Skeletal muscle tissue (tissue), 4 donors: ENCODE data around the gene KCNT1. TPM values are rescaled to one million over a fixed set of nuclear protein-coding genes. Genes with fewer than 3 reads are reported as not detected.

ENCODE experiments used
- H3K27ac ChIP-seq: one replicate; pipeline ENCODE4 v1.7.0; 2013; ENCODE audit warnings: mild to moderate bottlenecking, low read depth, low read length, inconsistent platforms
- H3K27me3 ChIP-seq, 3 donors: one replicate each; pipeline ENCODE4 v1.7.0; 2013; ENCODE audit warnings: low read length in 3 of 3; ENCODE audit not compliant: control insufficient read depth in 3 of 3, insufficient read depth in 3 of 3
- H3K36me3 ChIP-seq, 3 donors: one replicate each; pipeline ENCODE4 v1.7.0; 2013; ENCODE audit warnings: low read length in 3 of 3; ENCODE audit not compliant: control insufficient read depth in 3 of 3, insufficient read depth in 3 of 3
- H3K4me1 ChIP-seq, 3 donors: one replicate each; pipeline ENCODE4 v1.7.0; 2013; ENCODE audit warnings: low read length in 3 of 3, mild to moderate bottlenecking in 3 of 3; ENCODE audit not compliant: control insufficient read depth in 3 of 3, insufficient read depth in 3 of 3
- H3K4me3 ChIP-seq, 3 donors: one replicate each; pipeline ENCODE4 v1.7.0; 2013; ENCODE audit warnings: low read length in 3 of 3
- H3K9ac ChIP-seq, 3 donors: one replicate each; pipeline ENCODE4 v1.7.0; 2013; ENCODE audit warnings: low read length in 3 of 3, mild to moderate bottlenecking in 3 of 3, moderate library complexity in 2 of 3, low read depth in 1 of 3
- H3K9me3 ChIP-seq, 3 donors: one replicate each; pipeline ENCODE4 v1.7.0; 2013; ENCODE audit warnings: low read length in 3 of 3; ENCODE audit not compliant: control insufficient read depth in 3 of 3
- total RNA-seq: library from RNA; depleted of rRNA; stranded (reverse); fragments of >200 nt; gene quantifications from one replicate; pipeline ENCODE4 v1.2.3, GENCODE V29; 2014
- donor health status: Osteomylitis.

KCNT1 gene
- total RNA-seq, 1 donor from 2014 or later, result 1.6 TPM

- H3K9ac ChIP-seq, result no peak overlapping the region
- H3K4me1 ChIP-seq, result no peaks in the 10 kb centered on the region
- H3K36me3 ChIP-seq, result peaks cover 5 to 13% (median 7%) of the 10 kb centered on the region in 3 donors
- no peak overlapping the region for H3K27ac ChIP-seq
- no peaks in the 10 kb centered on the region for H3K9me3 ChIP-seq
- H3K4me3 ChIP-seq, result no peak overlapping the region
- H3K27me3 ChIP-seq, result no peaks in the 10 kb centered on the region
These were observed 126.7 kb downstream of the KCNT1 start for GRCh38 chr9:135828656-135829055.

- H3K27me3 ChIP-seq, result no peaks in the 10 kb centered on the region
- no peaks in the 10 kb centered on the region for H3K9me3 ChIP-seq
- H3K4me1 ChIP-seq, result no peaks in the 10 kb centered on the region
- H3K9ac ChIP-seq, result no peak overlapping the region
- H3K27ac ChIP-seq, result no peak overlapping the region
- H3K36me3 ChIP-seq, result peaks cover 0 to 7% (median 6%) of the 10 kb centered on the region in 3 donors
- H3K4me3 ChIP-seq, result no peak overlapping the region
These were observed 128.5 kb downstream of the KCNT1 start for GRCh38 chr9:135830496-135830895.

- no peak overlapping the region for H3K9ac ChIP-seq
- no peaks in the 10 kb centered on the region for H3K9me3 ChIP-seq
- H3K27me3 ChIP-seq, result no peaks in the 10 kb centered on the region
- H3K36me3 ChIP-seq, result no peaks in the 10 kb centered on the region
- H3K27ac ChIP-seq, result no peak overlapping the region
- no peaks in the 10 kb centered on the region for H3K4me1 ChIP-seq
- H3K4me3 ChIP-seq, result no peak overlapping the region
These were observed 131.9 kb downstream of the KCNT1 start for GRCh38 chr9:135833864-135834263.

GRCh38 chr9:135835131-135835530 lies 133.1 kb downstream of the KCNT1 start:
- Histone ChIP-seq H3K4me3 (no peak overlapping the region), H3K36me3 (no peaks in the 10 kb centered on the region), H3K27ac (no peak overlapping the region), H3K4me1 (no peaks in the 10 kb centered on the region), H3K9ac (no peak overlapping the region), H3K27me3 (no peaks in the 10 kb centered on the region), H3K9me3 (no peaks in the 10 kb centered on the region)

- no peaks in the 10 kb centered on the region for H3K4me1 ChIP-seq
- no peaks in the 10 kb centered on the region for H3K27me3 ChIP-seq
- H3K36me3 ChIP-seq, result peaks cover 0 to 5% (median 2%) of the 10 kb centered on the region in 3 donors
- H3K27ac ChIP-seq, result no peak overlapping the region
- no peaks in the 10 kb centered on the region for H3K9me3 ChIP-seq
- H3K4me3 ChIP-seq, result no peak overlapping the region
- H3K9ac ChIP-seq, result no peak overlapping the region
These were observed 137.5 kb downstream of the KCNT1 start for GRCh38 chr9:135839516-135839915.

- H3K9ac ChIP-seq, result no peak overlapping the region
- no peak overlapping the region for H3K4me3 ChIP-seq
- H3K9me3 ChIP-seq, result no peaks in the 10 kb centered on the region
- no peaks in the 10 kb centered on the region for H3K4me1 ChIP-seq
- H3K27ac ChIP-seq, result no peak overlapping the region
- peaks cover 0 to 5% (median 2%) of the 10 kb centered on the region in 3 donors for H3K36me3 ChIP-seq
- no peaks in the 10 kb centered on the region for H3K27me3 ChIP-seq
These were observed 138.1 kb downstream of the KCNT1 start for GRCh38 chr9:135840107-135840506.

- H3K27me3 ChIP-seq, result no peaks in the 10 kb centered on the region
- H3K4me1 ChIP-seq, result no peaks in the 10 kb centered on the region
- H3K36me3 ChIP-seq, result peaks cover 0 to 5% (median 2%) of the 10 kb centered on the region in 3 donors
- no peaks in the 10 kb centered on the region for H3K9me3 ChIP-seq
- no peak overlapping the region for H3K4me3 ChIP-seq
- H3K27ac ChIP-seq, result no peak overlapping the region
- H3K9ac ChIP-seq, result no peak overlapping the region
These were observed 138.6 kb downstream of the KCNT1 start for GRCh38 chr9:135840539-135840938.

Other genes starting within 250 kb of the KCNT1 start
- 11.5 TPM for gene PPP1R26, start 222.4 kb upstream of the KCNT1 start, total RNA-seq
- 6.8 TPM for gene MRPS2, start 201.5 kb upstream of the KCNT1 start, total RNA-seq
- gene LCN1, start 180.7 kb upstream of the KCNT1 start, total RNA-seq, result not detected
- not detected for gene OBP2A, start 156.1 kb upstream of the KCNT1 start, total RNA-seq
- not detected for gene PAEP, start 140.4 kb upstream of the KCNT1 start, total RNA-seq
- gene GLT6D1, start 62.6 kb upstream of the KCNT1 start, total RNA-seq, result not detected
- not detected for gene LCN9, start 38.9 kb upstream of the KCNT1 start, total RNA-seq
- under 0.01 TPM for gene SOHLH1, start 2.7 kb upstream of the KCNT1 start, total RNA-seq
- gene CAMSAP1, start 205.4 kb downstream of the KCNT1 start, total RNA-seq, result 31.3 TPM